Gastroesophageal sphincter (tissue), 2 donors: ENCODE results near the gene PHLDB1.

ENCODE experiments used
- POLR2A ChIP-seq, 2 donors: fragments of 450-650 bp; IDR thresholded peaks; one replicate each; pipeline ENCODE4 v1.6.1; 2017; ENCODE audit warnings: antibody characterized with exemption in 2 of 2, mild to moderate bottlenecking in 2 of 2, moderate library complexity in 1 of 2
- POLR2AphosphoS5 ChIP-seq: sonication (generic); formaldehyde crosslinking; IDR thresholded peaks from one replicate; pipeline ENCODE4 v1.6.1; 2017; ENCODE audit warnings: antibody characterized with exemption

DNA sequence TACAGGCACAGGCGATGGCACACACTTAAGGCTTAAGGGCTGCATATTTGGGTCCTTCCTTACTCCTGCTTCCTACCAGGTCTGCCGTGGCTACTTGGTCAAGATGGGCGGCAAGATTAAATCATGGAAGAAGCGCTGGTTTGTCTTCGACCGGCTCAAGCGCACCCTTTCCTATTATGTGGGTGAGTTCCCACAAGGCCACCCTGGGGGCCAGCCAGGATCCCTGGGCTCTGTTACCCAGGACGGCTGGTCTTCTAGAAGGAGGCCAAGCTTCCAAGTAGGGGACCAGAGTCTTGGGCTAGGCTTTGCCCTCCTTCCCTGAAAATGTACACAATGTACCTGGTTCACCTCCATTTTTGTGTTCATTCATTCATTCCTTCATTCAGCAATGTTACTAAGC is 43.0 kb downstream of the PHLDB1 start:
- no peak for TF ChIP-seq POLR2AphosphoS5
- TF ChIP-seq POLR2A (IDR thresholded peaks at IDR 0.05), result no peak
